ES-I3 (cell line): ENCODE data around the gene TRIM67.
"Not testable (repeated sequence)": the region's sequence is repeated elsewhere in the genome, so short reads cannot be mapped to it uniquely, and the experiment has no call there.

ENCODE experiments used
- H3K36me3 ChIP-seq: 2 replicates; pipeline ENCODE4 v1.6.1; 2013; ENCODE audit warnings: mild to moderate bottlenecking, low read length, control low read depth, moderate library complexity; ENCODE audit not compliant: insufficient read depth
- H3K4me1 ChIP-seq: 2 replicates; pipeline ENCODE4 v1.6.1; 2013; ENCODE audit warnings: mild to moderate bottlenecking, control low read depth, low read length; ENCODE audit not compliant: insufficient read depth
- H3K9ac ChIP-seq: 2 replicates; pipeline ENCODE4 v1.6.1; 2013; ENCODE audit warnings: low read depth, mild to moderate bottlenecking, low read length, moderate library complexity
- H3K9me3 ChIP-seq: 2 replicates; pipeline ENCODE4 v1.6.1; 2013; ENCODE audit warnings: mild to moderate bottlenecking, low read length, moderate library complexity; ENCODE audit not compliant: control insufficient read depth, insufficient read depth

The TRIM67 gene

DNA sequence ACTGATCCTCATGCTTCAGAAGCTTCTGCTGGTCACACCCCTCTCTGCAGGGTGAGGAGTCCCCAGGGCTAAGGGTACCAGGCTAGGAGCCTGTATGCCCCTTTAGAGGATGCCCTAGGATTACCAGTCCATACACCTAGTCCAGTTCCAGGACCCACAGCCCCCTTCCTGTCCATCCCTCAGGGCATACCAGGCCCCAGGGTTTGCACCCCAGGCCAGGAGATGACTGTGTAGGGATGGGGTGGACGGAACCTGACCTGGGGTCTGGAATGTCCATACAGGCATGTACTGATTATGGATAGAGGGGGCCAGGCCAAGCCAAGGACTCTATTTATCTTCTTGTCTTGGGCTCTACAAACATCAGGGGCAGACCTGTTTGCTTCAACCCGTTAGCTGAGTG, 34.9 kb downstream of the TRIM67 start:
- Histone ChIP-seq H3K9ac (no peak overlapping the region), H3K9me3 (no peaks in the 10 kb centered on the region), H3K4me1 (no peaks in the 10 kb centered on the region), H3K36me3 (no peaks in the 10 kb centered on the region)

- H3K9me3 ChIP-seq: no peaks in the 10 kb centered on the region
- no peak overlapping the region for H3K9ac ChIP-seq
- no peaks in the 10 kb centered on the region for H3K4me1 ChIP-seq
- no peaks in the 10 kb centered on the region for H3K36me3 ChIP-seq
Measured at GRCh38 chr1:231199868-231200267, 38.0 kb downstream of the TRIM67 start.

- H3K9me3 ChIP-seq: no peaks in the 10 kb centered on the region
- H3K4me1 ChIP-seq: no peaks in the 10 kb centered on the region
- no peak overlapping the region for H3K9ac ChIP-seq
- H3K36me3 ChIP-seq: no peaks in the 10 kb centered on the region
Measured at GRCh38 chr1:231200388-231201031, 38.7 kb downstream of the TRIM67 start.

DNA sequence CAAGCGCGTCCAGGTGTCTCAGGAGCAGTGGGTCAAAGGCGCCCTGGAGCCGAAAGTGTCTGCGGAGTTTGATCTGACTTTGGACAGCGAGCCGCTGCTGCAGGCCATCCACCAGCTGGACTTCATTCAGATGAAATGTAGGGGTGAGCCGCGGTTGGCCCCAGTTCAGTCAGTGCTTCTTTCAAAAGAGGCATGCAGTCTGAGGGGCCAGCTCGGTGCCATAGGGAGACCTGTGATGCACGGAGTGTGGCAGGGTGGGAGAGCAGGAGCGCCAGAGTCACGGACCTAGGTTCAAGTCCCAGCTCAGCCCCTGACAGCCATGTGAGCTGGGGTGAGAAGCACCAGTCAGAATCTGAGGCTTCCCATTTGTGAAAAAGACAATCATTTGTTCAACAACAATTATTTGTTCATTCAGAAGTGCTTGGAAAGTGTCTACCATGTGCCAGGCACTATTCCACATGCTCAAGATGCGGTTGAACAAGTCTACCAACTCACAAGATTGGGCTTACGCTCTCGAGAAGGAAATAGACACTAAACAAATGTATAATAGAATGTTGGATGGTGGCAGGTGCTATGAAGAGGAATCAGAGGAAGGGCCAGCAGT, 39.6 kb downstream of the TRIM67 start:
- Histone ChIP-seq H3K9me3 (no peaks in the 10 kb centered on the region), H3K36me3 (no peaks in the 10 kb centered on the region), H3K4me1 (no peaks in the 10 kb centered on the region), H3K9ac (no peak overlapping the region)

DNA sequence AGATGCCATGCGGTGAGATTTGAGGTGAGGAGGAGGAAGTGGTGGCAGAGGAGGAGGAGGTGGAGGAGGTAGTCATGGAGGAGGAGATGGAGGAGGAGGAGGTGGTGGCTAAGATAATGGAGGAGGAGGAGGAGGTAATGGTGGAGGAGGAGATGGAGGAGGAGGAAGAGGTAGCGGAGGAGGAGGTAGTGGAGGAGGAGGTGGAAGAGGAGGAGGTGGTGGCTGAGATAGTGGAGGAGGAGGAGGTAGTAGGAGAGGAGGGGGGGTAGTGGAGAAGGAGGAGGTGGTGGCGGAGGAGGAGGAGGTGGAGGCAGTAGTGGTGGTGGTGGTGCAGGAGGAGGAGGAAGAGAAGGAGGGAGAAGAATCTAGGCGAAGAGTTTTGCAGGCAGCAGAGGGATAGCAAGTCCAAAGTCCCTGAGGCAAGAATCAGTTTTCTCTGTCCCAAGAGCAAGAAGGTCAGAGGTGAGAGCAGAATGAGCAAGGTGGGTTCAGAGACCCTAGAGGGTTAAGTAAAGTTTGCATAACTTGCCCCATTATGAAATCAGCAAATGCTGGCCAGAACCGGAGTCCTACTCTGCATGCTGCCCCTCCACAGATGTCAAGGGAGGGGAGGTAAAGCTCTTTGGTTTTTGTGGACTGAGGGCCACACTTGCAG, 40.2 kb downstream of the TRIM67 start:
- H3K9ac ChIP-seq: no peak overlapping the region
- no peaks in the 10 kb centered on the region for H3K36me3 ChIP-seq
- no peaks in the 10 kb centered on the region for H3K4me1 ChIP-seq
- no peaks in the 10 kb centered on the region for H3K9me3 ChIP-seq

GRCh38 chr1:231203259-231204057, 41.6 kb downstream of the TRIM67 start:
- no peaks in the 10 kb centered on the region for H3K4me1 ChIP-seq
- no peaks in the 10 kb centered on the region for H3K36me3 ChIP-seq
- H3K9me3 ChIP-seq: no peaks in the 10 kb centered on the region
- H3K9ac ChIP-seq: no peak overlapping the region

GRCh38 chr1:231206856-231207255, 45.0 kb downstream of the TRIM67 start:
- Histone ChIP-seq H3K4me1 (no peaks in the 10 kb centered on the region), H3K9me3 (no peaks in the 10 kb centered on the region), H3K9ac (no peak overlapping the region), H3K36me3 (no peaks in the 10 kb centered on the region)

GRCh38 chr1:231207437-231207836, 45.6 kb downstream of the TRIM67 start:
- Histone ChIP-seq H3K36me3 (no peaks in the 10 kb centered on the region), H3K4me1 (no peaks in the 10 kb centered on the region), H3K9ac (no peak overlapping the region), H3K9me3 (no peaks in the 10 kb centered on the region)

GRCh38 chr1:231208980-231209379, 47.1 kb downstream of the TRIM67 start:
- H3K4me1 ChIP-seq: no peaks in the 10 kb centered on the region
- H3K9ac ChIP-seq: no peak overlapping the region
- no peaks in the 10 kb centered on the region for H3K9me3 ChIP-seq
- no peaks in the 10 kb centered on the region for H3K36me3 ChIP-seq

- no peaks in the 10 kb centered on the region for H3K4me1 ChIP-seq
Measured at GRCh38 chr1:231209531-231209930, 47.7 kb downstream of the TRIM67 start.

DNA sequence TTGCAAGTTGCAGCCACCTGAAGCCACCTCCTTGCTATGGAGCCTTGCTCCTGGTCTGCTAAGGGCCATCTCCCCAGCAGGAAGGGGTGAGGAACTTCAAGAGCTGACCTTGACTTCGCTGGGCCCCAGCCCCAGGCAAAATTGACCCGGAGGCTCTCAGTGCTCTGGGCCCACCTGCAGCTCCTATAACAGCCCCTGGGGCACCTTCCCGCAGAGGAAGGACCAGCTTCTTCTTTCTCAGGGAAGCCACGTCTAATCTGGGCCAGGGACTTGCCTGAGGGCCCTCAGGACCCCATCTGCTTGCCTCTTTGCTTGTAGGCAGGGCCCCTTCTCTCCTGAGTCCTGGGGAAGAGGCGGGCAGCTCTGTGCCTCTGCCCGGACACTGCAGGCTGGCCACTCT, 48.3 kb downstream of the TRIM67 start:
- H3K9ac ChIP-seq: no peak overlapping the region
- H3K4me1 ChIP-seq: no peaks in the 10 kb centered on the region

More at GRCh38 chr1:231209531-231209930, 47.7 kb downstream of the TRIM67 start:
- no peak overlapping the region for H3K9ac ChIP-seq
- no peaks in the 10 kb centered on the region for H3K36me3 ChIP-seq
- H3K9me3 ChIP-seq: no peaks in the 10 kb centered on the region

GRCh38 chr1:231211005-231211857, 49.4 kb downstream of the TRIM67 start:
- no peaks in the 10 kb centered on the region for H3K36me3 ChIP-seq
- H3K4me1 ChIP-seq: no peaks in the 10 kb centered on the region
- no peaks in the 10 kb centered on the region for H3K9me3 ChIP-seq
- H3K9ac ChIP-seq: no peak overlapping the region; the same call in 1 of the 2 replicates

More for the DNA sequence above, 48.3 kb downstream of the TRIM67 start:
- Histone ChIP-seq H3K9me3 (no peaks in the 10 kb centered on the region), H3K36me3 (no peaks in the 10 kb centered on the region)

DNA sequence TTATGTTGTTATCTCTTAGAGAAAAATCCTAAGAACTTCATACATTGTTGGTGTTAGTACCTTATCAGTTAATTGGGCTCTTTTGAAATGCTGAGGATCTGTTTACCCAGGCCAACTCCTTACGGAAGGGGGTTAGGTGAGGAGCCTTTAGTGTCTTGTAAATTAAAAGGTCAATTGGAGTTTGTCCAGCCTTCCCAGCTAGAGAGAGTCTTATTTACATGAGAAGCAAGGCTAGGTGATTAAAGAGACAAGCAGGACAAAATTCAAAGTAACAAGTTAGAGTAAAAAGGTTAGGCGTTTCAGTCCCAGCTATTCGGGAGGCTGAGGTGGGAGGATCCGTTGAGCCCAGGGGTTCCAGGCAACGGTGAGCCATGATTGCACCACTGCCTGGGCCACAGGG, 50.4 kb downstream of the TRIM67 start:
- H3K36me3 ChIP-seq, H3K4me1 ChIP-seq, H3K9ac ChIP-seq, H3K9me3 ChIP-seq: not testable (repeated sequence)
